Stimulated activated CD4-positive, alpha-beta T cell treated with anti-CD3 and anti-CD28 coated beads, Interleukin-4, amount 100 ng/mL, for 1 hour (primary cell): ENCODE data around the gene SZT2.
"Not testable (repeated sequence)": the region's sequence is repeated elsewhere in the genome, so short reads cannot be mapped to it uniquely, and the experiment has no call there.

Source experiments
- DNase-seq: peaks from one replicate; pipeline ENCODE4 v3.0.0-alpha.2; 2020

The SZT2 gene

DNA sequence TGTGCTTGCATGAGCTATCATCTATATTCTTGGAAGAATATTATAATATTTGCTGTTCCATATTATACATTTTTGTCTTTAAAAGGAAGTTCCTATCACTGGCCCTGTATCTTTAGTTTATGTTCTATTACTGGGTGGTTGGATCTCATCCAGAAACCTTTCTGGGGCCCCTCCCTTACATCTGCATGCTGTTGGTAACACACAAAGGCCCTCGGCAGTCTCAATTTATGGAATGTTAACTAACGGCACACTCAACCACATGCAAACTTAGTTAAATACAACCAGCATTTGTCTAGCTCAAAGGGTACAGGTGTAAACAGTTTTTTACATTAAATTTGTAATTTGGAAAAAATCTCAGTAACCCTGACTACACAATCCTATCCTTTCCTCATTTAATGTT is 73.8 kb downstream of the SZT2 start:
- no peak for DNase-seq

DNA sequence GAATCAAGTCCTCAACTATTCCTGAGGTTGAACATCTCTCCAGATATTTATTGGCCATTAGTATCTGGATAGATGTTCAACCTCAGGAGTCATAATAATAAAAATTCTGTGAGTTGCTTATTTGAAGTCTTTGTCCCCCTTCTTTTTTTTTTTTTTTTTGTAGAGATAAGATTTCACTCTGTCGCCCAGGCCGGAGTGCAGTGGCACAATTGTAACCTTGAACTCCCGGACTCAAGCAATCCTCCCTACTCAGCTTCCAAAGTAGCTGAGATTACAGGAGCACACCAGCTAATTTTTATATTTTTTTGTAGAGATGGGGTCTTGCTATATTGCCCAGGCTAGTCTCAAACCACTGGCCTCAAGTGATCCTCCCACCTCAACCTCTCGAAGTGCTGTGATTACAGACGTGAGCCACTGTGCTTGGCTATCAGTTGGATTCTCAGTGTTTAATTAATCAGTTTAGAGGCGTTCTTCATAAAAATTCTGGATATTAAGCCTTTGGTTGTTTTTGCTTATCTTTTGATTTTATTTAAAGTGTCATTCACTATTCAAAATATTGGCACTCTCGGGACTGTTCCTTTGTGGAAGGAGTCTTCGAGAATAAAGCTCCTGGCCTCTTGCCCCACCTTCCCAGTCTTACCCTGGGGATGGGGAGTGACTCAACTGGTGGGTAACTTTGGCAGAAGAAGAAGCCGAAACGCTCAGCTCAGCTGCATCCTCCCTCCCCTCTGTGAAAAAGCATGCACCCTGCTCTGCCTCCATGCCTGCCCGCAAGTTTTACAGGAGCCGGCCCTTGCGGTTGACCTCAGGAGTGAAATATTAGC is 75.2 kb downstream of the SZT2 start:
- no peak for DNase-seq

DNA sequence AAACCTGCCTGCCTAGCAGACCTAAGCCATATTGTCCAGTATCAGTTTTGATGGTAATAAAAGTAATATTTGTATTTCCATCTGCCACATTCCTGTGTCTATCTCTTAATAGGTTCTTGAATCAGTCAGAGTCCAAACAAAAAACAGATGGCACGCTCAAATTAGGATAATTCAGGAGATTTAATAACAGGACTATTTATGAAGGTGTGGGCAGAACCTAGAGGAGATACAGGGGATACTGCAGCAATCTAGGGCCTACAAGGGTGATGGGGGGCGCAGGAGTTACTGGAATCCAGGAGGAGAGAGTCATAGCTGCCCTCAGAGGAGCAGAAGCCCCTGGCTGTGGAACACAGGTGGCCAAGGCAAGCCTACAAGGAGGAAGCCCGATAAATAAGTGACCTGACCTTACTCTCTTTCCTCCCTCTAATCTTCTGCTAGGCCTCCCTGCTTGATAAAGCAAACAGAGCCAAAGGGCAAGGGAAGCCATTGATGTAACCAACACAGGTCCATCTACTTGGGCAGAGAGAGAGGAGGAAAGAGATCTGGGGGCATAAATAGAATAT is 75.9 kb downstream of the SZT2 start:
- DNase-seq, result no peak

DNA sequence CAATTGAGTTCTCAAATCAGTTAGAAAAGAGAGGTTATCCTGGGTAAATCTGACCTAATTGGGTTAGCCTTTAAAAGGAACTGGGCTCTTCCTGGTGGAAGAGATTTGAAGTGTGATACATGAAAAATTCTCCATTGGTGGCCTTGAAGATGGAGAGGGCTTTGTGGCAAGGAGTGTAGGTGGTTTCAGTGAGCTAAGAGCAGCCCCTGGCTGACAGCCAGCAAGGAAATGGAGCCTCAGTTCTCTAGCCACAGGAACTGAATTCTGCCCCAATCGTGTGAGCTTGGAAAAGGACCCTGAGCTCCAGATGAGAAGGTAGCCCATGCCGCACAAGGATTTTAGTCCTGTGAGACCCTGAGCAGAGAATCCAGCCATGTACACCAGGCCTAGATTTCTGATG is 76.7 kb downstream of the SZT2 start:
- DNase-seq, result no peak

DNA sequence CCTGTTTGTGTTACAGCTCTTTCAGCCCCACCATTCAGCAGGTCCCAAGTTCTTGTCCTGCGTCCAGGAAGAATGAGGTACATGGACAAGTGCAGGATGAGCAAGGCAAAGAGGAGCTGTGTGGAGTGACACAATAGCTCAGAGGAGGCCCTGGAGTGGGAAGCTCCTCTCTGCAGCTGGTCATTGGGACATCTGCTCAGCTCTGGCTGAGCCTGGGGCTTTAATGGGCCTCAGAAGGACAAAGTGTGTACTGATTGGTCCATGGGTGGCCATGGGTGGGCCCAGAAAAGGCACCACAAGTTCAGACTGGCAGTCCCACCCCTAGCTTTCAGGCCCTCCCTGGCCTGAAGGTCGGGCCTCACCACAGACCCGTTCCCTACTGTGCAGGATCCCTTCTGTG is 78.7 kb downstream of the SZT2 start:
- DNase-seq, result no peak

DNA sequence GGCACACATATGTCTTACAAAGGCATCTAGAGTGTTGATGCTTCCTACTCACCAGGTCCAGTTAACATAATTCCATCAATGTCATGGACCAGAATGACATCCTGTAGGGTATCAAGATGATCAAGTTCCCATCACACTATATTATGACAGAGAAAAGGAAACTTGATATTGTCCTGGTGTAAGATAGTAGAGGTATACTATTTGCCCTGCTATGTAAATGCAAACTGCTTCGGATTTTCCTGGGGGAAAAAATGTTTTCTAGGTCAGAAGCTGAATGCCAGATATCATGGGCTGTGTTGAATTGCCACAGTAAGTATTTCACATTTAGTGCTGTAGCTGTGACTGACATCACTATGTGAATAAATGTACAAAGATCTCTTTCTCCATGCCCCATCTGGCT is 80.2 kb downstream of the SZT2 start:
- no peak for DNase-seq

DNA sequence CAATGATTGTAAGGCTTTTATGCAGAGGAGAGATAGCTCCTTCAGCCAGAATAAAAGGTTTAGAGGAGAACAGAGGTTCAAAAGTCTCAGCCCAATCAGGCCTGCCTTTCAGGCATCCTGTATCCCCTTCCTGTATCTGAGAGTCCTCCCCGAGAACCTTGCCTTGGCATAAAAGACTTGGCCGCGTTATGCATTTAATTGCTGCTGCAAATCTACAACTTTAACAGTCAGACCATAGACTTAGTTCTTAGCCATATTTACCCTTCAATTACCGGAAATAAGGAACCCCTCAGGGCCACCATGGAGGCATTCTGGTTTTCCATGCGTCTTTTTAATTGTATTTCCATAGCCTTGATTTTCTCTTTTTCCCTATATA is 82.4 kb downstream of the SZT2 start:
- DNase-seq, result no peak

DNA sequence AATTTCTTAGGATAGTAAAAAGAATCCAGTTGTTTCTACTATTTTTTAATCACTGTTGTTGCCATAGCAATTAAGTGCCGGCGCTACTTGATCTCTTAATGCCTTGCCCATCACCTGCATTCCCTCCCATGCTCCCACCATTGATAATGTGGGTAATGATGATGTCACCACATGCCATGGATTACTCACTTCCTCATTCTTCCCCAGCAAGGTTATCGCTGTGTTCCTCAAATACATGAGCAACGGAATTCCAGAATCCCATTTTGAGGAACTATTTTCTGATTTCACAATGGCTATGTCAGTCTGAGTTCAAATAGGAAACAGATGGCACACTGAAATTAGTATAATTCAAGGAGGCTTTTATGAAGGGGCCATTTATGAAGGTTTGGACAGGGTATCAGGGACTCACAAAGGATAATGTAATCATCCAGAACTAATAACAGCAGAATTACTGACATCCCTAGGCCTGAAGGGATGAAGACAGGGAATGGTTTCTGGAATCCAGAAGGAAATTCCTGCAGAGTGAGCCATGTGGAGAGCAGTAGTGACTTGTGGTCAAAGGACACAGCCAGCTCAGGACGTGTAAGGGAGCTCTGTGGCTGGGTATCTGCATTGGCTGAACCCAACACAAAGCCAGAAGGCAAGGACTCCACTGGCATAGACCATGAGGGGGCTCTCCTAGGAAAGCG is 82.9 kb downstream of the SZT2 start:
- DNase-seq, result not testable (repeated sequence)

DNA sequence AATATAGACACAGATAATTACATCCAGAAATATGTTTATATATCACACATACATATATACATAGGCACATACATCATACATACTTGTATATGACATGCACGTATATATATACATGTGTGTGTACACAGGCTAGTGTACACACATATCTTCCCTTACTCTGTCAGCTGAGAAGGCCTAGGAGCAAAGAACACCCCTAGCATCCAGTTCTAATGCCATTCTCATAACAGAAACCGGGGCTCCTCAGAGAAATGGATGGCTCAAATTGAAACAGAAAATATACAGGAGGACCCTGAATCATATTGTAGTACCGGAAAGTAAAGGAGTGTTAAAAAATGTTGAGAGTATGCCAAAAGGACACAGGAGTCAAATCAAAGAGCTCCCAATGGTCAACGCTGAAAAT is 83.8 kb downstream of the SZT2 start:
- DNase-seq, result no peak

DNA sequence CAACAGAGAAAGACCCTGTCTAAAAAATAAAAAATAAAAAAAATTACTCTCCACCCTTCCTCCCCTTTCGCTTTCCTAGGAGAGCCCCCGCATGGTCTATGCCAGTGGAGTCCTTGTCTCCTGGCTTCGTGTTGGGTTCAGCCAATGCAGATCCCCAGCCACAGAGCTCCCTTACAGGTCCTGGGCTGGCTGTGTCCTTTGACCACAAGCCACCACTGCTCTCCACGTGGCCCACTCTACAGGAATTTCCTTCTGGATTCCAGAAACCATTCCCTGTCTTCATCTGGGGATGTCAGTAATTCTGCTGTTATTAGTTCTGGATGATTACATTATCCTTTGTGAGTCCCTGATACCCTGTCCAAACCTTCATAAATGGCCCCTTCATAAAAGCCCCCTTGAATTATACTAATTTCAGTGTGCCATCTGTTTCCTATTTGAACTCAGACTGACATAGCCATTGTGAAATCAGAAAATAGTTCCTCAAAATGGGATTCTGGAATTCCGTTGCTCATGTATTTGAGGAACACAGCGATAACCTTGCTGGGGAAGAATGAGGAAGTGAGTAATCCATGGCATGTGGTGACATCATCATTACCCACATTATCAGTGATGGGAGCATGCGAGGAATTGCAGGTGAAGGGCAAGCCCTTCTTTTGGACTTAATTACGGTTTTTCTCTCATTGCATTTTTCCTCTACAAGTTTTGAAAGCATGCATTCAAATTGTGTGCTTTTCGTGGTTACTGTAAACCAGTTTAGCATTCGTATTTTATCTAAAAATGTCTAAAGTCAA is 86.1 kb downstream of the SZT2 start:
- not testable (repeated sequence) for DNase-seq

DNA sequence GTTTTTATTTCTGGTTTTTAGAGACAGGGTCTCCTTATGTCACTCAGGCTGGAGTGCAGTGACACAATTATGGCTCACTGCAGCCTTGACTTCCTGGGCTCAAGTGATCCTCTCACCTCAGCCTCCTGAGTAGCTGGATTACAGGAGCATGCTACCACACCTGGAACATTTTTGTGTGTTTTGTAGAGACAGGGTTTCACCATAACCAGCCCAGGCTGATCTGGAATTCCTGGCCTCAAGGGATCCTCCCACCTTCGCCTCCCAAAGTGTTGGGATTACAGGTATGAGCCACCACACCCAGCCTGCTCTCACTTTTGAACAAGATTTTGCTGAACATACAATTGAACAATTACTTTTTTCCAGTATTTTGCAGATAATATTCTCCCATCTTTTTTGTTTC is 88.0 kb downstream of the SZT2 start:
- no peak for DNase-seq

DNA sequence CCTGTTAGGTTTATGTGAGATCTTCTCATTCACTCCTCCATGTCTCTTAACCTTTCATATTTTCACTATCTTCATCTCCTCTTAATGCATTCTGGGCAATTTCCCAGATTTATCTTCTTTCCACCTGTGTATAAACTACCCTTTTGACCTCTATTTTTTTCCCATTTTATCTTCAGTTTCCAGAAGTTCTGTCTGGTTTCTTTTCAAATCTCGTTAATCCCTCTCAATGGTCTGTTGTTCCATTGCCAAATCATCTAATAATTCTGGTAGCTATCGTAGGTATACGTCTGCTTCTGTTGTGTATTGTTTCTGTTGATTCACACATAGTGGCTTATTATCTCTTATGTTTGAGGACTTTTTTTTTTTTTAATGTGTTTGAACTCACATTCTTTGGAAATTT is 89.7 kb downstream of the SZT2 start:
- DNase-seq, result no peak

DNA sequence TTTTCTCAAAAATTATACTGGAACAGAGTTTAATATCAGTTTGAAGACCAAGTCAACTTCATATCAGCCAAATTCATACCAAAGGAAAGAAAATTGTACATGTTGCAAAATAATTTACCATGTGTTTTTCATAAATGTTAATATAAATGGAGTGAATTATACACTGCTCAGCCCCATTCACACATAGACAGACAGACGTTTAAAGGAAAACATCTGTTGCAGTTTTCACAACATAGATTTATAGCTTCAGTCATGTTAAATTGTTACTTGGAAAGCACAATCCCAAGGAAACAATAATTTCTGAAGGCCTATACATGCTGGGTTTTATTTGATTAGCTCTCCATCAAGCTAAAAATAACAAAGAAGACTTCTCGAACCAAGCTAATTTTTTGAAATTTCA is 91.8 kb downstream of the SZT2 start:
- no peak for DNase-seq

DNA sequence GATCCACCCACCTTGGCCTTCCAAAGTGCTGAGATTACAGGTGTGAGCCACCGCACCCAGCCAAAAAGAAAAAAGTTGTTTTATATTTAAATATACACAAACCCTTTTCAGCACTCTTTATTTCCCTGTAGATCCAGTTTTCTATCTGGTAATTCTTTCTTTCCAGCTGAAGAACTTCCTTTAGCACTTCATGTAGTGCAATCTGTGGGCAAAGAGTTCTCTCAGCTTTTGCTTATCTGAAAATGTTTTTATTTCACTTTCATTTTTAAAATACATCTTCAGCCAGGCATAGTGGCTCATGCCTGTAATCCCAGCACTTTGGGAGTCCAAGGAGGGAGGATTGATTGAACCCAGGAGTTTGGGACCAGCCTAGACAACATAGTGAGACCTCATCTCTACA is 92.5 kb downstream of the SZT2 start:
- no peak for DNase-seq

DNA sequence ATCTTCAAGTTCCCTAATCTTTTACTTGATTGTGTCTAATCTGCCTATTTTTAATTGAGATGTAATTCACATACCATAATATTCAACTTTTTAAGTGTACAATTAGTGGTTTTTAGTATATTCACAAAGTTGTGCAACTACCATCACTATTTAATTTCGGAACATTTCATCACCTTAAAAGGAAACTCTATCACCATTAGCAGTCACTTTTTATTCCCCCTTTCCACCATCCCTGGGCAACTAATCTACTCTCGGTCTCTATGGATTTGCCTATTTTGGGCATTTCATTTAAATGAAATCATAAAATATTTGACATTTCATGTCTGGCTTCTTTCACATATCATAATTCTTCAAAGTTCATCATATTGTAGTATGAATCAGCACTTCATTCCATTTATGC is 94.7 kb downstream of the SZT2 start:
- DNase-seq, result no peak

DNA sequence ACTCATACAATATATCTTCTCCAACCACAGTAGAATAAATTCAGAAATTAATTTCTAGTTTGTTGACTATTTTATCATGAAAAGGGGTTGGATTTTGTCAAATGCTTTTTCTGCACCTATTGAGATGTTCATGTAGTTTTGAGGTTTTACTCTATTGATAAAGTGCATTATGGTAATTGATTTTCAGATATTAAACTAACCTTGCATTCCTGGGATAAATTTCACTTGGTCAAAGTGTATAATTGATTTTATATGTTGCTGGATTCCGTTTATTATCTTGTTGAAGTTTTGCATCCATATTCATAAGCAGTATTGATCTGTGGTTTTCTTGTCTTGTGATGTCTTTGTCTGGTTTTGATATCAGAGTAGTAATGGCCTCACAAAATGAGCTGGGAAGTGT is 98.5 kb downstream of the SZT2 start:
- no peak for DNase-seq

DNA sequence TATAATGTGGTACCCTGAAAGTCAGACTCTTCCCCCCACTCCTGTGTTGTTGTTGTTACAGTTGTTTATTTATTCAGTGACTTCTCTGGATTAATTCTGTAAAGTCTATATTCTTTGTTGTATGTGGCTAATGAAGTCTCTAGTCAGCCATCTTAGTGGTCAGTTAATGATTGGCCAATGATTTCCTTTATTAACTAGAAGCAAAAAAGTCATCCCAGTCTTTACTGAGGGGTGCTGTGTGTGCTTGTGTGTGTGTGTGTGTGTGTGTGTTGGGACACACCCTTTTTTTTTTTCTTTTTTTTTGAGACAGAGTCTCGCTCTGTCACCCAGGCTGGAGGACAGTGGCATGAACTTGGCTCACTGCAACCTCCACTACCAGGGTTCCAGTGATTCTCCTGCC is 101.4 kb downstream of the SZT2 start:
- DNase-seq, result no peak

DNA sequence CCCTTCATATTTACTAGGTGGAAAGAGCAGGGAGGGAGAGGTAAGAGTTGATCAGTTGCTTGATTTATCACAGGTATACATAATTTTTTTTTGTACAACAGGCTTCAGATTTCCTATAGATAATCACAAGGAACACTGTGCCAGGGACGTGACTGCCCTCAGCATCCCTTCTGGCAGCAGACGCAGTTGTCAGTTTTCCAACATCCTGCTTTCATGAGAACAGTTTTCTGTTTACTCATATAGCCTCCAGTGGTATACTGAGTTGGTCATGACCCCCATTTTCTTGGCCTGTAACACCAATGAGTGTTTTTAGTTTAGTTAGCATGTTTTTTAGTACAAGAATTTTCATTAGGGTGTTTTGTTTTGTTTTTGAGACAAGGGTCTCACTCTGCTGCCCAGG is 103.1 kb downstream of the SZT2 start:
- DNase-seq, result no peak

DNA sequence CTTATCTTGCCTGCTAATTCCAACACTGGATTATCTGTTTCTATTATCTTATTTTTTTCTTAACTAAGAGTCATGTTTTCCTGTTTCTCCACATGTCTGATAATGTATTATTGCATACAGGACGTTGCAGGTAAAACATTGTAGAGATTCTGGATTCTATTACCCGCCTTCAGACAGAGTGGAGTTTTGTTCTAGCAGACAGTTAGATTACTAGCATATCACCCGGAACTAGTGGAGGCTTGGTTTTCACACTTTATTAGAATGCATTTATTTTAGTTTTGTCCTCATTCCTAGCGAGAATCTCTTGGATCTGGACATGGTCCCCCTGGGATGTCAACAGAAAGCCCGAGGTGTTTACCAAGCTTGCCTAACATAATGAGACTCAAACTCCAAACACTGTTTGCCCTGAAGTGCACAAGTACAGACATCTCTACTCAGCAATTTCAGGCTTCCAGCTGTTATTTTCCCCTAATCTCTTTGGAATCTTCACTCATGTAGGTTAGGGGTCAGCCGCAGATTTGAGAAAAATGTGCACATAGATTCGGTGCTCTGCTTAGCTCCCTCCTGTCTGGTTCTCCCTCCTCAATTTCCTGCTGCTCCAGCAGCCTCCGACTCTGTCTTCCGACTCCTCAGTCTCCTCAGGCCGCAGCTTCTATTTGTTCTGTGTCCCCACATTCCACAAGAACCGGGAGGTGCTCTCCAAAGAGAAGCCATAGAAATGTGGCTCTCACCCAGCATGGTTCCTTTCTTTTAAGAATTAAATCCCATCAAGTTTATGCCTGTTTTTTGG is 104.2 kb downstream of the SZT2 start:
- DNase-seq, result no peak

DNA sequence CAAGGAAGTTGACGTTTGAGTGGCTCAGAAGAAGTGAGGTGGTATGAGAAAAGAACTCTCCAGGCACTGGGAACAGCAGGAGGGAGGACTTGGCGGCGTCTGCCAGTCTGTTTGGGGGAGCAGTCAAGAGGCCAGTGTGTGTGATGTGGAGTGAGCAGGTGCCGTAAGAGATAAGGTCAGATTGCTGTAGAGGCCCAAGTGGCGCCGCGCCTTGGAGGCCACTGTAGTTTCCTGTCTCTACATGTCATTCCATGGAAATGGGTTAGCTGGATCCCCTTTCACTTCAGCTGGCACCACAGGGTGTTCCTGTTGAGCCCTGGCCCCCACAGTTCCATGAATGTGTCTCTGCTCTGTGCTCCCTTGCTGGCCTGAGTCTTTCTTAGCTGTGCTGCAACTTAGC is 105.5 kb downstream of the SZT2 start:
- DNase-seq, result no peak

DNA sequence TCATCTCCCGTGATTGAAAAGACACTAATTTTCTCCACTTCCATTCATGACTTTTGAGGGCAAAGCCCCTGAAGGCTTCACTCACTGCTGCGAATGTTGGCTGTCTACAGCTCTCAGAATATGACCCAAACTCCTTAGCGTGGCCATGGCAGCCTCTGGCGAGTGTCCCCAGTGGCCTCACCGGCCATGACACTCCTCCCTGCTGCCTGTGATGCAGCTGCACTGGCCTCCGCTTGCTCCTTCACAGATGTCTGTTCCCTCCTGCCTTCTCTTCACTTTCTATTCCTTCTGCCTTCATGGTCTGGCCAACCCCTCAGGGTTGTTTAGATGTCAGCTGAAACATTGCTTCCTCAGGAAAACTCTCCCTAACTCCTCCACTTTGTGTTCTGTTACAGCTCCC is 110.2 kb downstream of the SZT2 start:
- no peak for DNase-seq

DNA sequence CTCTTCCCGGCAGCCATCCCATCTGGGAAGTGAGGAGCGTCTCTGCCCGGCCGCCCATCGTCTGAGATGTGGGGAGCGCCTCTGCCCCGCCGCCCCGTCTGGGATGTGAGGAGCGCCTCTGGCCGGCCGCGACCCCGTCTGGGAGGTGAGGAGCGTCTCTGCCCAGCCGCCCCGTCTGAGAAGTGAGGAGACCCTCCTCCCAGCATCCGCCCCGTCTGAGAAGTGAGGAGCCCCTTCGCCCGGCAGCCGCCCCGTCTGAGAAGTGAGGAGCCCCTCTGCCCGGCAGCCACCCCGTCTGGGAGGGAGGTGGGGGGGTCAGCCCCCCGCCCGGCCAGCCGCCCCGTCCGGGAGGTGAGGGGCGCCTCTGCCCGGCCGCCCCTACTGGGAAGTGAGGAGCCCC is 112.1 kb downstream of the SZT2 start:
- not testable (repeated sequence) for DNase-seq

DNA sequence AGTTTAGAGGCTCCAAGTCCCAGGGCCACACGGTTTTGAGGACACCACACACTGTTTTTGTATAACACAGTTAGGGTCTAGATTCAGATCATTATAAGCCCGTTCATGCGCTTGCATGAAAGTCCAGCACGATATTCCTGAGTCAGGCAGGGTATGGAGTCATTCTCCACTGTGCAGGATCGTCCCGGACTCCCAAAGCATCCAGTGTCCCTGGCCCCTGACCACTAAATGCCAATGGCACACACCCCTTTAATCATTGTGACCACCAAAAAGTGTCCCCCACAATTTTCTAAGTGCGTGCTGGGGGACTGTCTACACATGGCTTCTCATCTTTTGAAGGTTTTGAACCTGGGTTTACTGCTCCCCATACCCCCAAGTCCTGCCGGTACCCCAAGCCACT is 113.8 kb downstream of the SZT2 start:
- no peak for DNase-seq
